ENCODE data around the gene TSPAN18. TPM values are rescaled to one million over a fixed set of nuclear protein-coding genes. Genes with fewer than 3 reads are reported as not detected.

The TSPAN18 gene
- total RNA-seq, 1 donor from 2014 or later = 17.0 TPM

- no peak for DNase-seq
Observed at GRCh38 chr11:44711113-44711786, 15.5 kb upstream of the TSPAN18 start.

GRCh38 chr11:44711787-44712608, 14.8 kb upstream of the TSPAN18 start:
- no peak for DNase-seq

GRCh38 chr11:44713022-44713421, 13.7 kb upstream of the TSPAN18 start:
- no peak for DNase-seq

- DNase-seq = no peak
Observed at GRCh38 chr11:44716256-44716655, 10.5 kb upstream of the TSPAN18 start.

GRCh38 chr11:44718057-44718456, 8.7 kb upstream of the TSPAN18 start:
- DNase-seq = no peak

- DNase-seq = no peak
Observed at GRCh38 chr11:44718612-44719390, 8.0 kb upstream of the TSPAN18 start.

GRCh38 chr11:44725016-44725685, 1.6 kb upstream of the TSPAN18 start:
- no peak for DNase-seq

- no peak for DNase-seq
Observed at GRCh38 chr11:44725757-44726282, 942 bp upstream of the TSPAN18 start.

- DNase-seq = no peak
Observed at GRCh38 chr11:44727114-44727372, 281 bp downstream of the TSPAN18 start.

- DNase-seq = peak; percentile 79
Observed at GRCh38 chr11:44727373-44728287, 868 bp downstream of the TSPAN18 start.

- no peak for DNase-seq
Observed at GRCh38 chr11:44728491-44728910, 1.7 kb downstream of the TSPAN18 start.

GRCh38 chr11:44729063-44729462, 2.3 kb downstream of the TSPAN18 start:
- DNase-seq = peak; percentile 28

GRCh38 chr11:44729713-44730112, 3.0 kb downstream of the TSPAN18 start:
- no peak for DNase-seq

GRCh38 chr11:44730775-44731174, 4.0 kb downstream of the TSPAN18 start:
- no peak for DNase-seq

- DNase-seq = peak; percentile 88
Observed at GRCh38 chr11:44731685-44732430, 5.1 kb downstream of the TSPAN18 start.

- DNase-seq = no peak
Observed at GRCh38 chr11:44732564-44732963, 5.8 kb downstream of the TSPAN18 start.

GRCh38 chr11:44733877-44734276, 7.1 kb downstream of the TSPAN18 start:
- DNase-seq = no peak

- no peak for DNase-seq
Observed at GRCh38 chr11:44734843-44735381, 8.2 kb downstream of the TSPAN18 start.

- peak; percentile 78 for DNase-seq
Observed at GRCh38 chr11:44736791-44737190, 10.0 kb downstream of the TSPAN18 start.
